Gastrocnemius medialis (tissue), 4 donors: Measurements from ENCODE around the gene MYOM3. TPM values are rescaled to one million over a fixed set of nuclear protein-coding genes. Genes with fewer than 3 reads are reported as not detected.

Experiments used
- ATAC-seq, 2 donors: fragments of 150-250 bp; one replicate each; pipeline ENCODE4 v1.9.1; 2016
- DNase-seq, 2 donors: peaks; one replicate each; pipeline ENCODE4 v3.0.0-alpha.2; 2019
- H3K27ac ChIP-seq, 4 donors: fragments of 200-600 bp; sonication (generic); 1 replicate in 1 of 4; 2 replicates in 3 of 4; pipeline ENCODE4 v1.5.1; 2016 to 2018; ENCODE audit warnings: mild to moderate bottlenecking in 2 of 4, moderate library complexity in 1 of 4
- H3K27me3 ChIP-seq, 3 donors: fragments of 200-600 bp; sonication (generic) in 2 of 3; 1 replicate in 1 of 3; 2 replicates in 2 of 3; pipeline versions ENCODE4 v1.5.1 to v1.6.0; 2016 to 2019; ENCODE audit warnings: mild to moderate bottlenecking in 1 of 3, moderate library complexity in 1 of 3
- H3K36me3 ChIP-seq, 2 donors: fragments of 200-600 bp; sonication (generic) in 1 of 2; one replicate each; pipeline ENCODE4 v1.5.1; 2017 to 2018
- H3K4me1 ChIP-seq, 2 donors: fragments of 200-600 bp; sonication (generic) in 1 of 2; one replicate each; pipeline ENCODE4 v1.5.1; 2016 to 2017; ENCODE audit warnings: mild to moderate bottlenecking in 2 of 2
- H3K4me3 ChIP-seq, 4 donors: fragments of 200-600 bp; sonication (generic) in 3 of 4; 1 replicate in 1 of 4; 2 replicates in 3 of 4; pipeline ENCODE4 v1.5.1; 2016 to 2019; ENCODE audit warnings: mild to moderate bottlenecking in 2 of 4
- H3K9me3 ChIP-seq, 3 donors: fragments of 200-600 bp; sonication (generic) in 2 of 3; 1 replicate in 1 of 3; 2 replicates in 2 of 3; pipeline ENCODE4 v1.5.1; 2016 to 2019
- POLR2A ChIP-seq, 2 donors: fragments of 450-650 bp; IDR thresholded peaks; one replicate each; pipeline ENCODE4 v1.6.1; 2017; ENCODE audit warnings: antibody characterized with exemption in 2 of 2, mild to moderate bottlenecking in 2 of 2, moderate library complexity in 2 of 2
- in situ Hi-C, 4 donors: fragments of 200-750 bp; cut with MboI; loops; one replicate each; pipeline versions ENCODE4 v1.15.0 to v1.8.0; 2017; ENCODE audit warnings: low sequenced_read_pairs in 4 of 4
- intact Hi-C: fragments of 100-400 bp; cut with DNase I; formaldehyde crosslinking; loops from one replicate; pipeline ENCODE4 v1.15.1; 2023; ENCODE audit warnings: low total_unique reads
- total RNA-seq, 4 donors: library from RNA; depleted of rRNA; stranded (reverse); fragments of >200 nt; gene quantifications; one replicate each; pipeline versions ENCODE4 v1.1.0 to v1.2.3, GENCODE V29; 2016
- TF ChIP-seq, protein P1 (sequence below), 5 experiments: fragments of 450-650 bp in 3 of 5; fragments of 200-600 bp in 2 of 5; sonication (generic) in 2 of 5; IDR thresholded peaks in 4 of 5; conservative IDR thresholded peaks in 1 of 5; 1 replicate in 4 of 5; 2 replicates in 1 of 5; pipeline ENCODE4 v1.5.1; 2016 to 2019; ENCODE audit warnings: antibody characterized with exemption in 5 of 5, mild to moderate bottlenecking in 3 of 5, moderate library complexity in 3 of 5

The MYOM3 gene
- total RNA-seq, 4 donors from 2014 or later, result 114 to 266 (median 184) TPM

DNA sequence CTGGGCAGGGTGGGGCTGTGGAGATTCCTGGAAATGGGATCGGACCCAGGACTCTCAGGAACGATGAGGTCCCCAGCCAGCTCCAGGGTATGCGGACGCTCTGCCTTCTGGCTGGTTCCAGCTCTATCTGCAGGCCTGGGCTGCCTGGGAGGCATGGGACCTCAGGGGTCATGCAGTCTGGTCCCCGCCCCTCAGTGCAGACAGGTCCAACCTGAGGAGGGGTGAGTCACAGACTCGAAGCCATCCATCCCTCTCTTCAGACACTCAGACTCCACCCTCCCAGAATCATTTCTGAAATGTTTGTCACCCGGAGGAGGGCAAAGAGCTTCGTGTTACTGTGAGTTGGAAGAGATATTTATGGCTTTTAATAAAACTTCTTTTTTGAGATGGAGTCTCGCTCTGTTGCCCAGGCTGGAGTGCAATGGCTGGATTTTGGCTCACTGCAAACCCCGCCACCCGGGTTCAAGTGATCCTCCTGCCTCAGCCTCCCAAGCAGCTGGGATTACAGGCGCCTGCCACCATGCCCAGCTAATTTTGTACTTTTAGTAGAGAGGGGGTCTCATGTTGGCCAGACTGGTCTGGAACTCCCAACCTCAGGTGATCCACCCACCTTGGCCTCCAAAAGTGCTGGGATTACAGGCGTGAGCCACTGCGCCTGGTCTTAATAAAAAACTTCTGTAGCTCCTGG is 5.9 kb upstream of the MYOM3 start:
- DNase-seq, result peak in 1 of 2 donors; percentile 31
- Histone ChIP-seq H3K27me3 (no peaks in the 10 kb centered on the region), H3K4me3 (no peak overlapping the region), H3K9me3 (no peaks in the 10 kb centered on the region), H3K4me1 (peaks cover 6 to 26% of the 10 kb centered on the region in 2 donors), H3K36me3 (no peaks in the 10 kb centered on the region), H3K27ac (peak overlapping the region in 1 of 4 donors; percentile 37)
- intact Hi-C loops (no loop called here), in situ Hi-C loops (loop anchor here in 2 of 4 donors (5.0 to 10.0 kb wide), 2 partner anchors 46 to 53 kb away; no protein-coding TSS in a partner anchor)
- peak in 1 of 2 donors; percentile 41 for ATAC-seq
- TF ChIP-seq POLR2A (IDR thresholded peaks at IDR 0.05), result no peak
- TF ChIP-seq, protein P1, sequence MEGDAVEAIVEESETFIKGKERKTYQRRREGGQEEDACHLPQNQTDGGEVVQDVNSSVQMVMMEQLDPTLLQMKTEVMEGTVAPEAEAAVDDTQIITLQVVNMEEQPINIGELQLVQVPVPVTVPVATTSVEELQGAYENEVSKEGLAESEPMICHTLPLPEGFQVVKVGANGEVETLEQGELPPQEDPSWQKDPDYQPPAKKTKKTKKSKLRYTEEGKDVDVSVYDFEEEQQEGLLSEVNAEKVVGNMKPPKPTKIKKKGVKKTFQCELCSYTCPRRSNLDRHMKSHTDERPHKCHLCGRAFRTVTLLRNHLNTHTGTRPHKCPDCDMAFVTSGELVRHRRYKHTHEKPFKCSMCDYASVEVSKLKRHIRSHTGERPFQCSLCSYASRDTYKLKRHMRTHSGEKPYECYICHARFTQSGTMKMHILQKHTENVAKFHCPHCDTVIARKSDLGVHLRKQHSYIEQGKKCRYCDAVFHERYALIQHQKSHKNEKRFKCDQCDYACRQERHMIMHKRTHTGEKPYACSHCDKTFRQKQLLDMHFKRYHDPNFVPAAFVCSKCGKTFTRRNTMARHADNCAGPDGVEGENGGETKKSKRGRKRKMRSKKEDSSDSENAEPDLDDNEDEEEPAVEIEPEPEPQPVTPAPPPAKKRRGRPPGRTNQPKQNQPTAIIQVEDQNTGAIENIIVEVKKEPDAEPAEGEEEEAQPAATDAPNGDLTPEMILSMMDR (IDR thresholded peaks at IDR 0.05 in 4 of 5, conservative IDR thresholded peaks at IDR 0.05 in 1 of 5), result no peak

DNA sequence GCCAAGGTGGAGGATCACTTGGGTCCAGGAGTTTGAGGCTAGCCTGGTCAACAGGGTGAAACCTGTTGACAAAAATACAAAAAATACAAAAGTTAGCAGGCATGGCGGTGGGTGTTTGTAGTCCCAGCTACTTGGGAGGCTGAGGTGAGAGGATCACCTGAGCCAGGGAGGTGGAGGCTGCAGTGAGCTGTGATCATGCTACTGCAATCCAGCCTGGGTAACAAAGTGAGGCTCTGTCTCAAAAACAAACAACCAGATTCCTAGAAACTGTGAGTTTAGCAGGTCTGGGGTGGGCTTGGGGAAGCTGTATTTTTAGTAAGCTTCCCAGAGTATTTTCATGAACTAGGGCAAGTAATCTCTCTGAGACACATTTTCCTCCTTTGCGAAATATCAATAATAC is 5.2 kb upstream of the MYOM3 start:
- Histone ChIP-seq H3K27ac (no peak overlapping the region), H3K36me3 (no peaks in the 10 kb centered on the region), H3K27me3 (no peaks in the 10 kb centered on the region), H3K9me3 (no peaks in the 10 kb centered on the region), H3K4me1 (peaks cover 12 to 26% of the 10 kb centered on the region in 2 donors), H3K4me3 (no peak overlapping the region)
- ATAC-seq, result no peak
- intact Hi-C loops (no loop called here), in situ Hi-C loops (loop anchor here in 2 of 4 donors (5.0 to 10.0 kb wide), 2 partner anchors 45 to 52 kb away; no protein-coding TSS in a partner anchor)
- no peak for TF ChIP-seq POLR2A (IDR thresholded peaks at IDR 0.05)
- TF ChIP-seq, protein P1 (IDR thresholded peaks at IDR 0.05 in 4 of 5, conservative IDR thresholded peaks at IDR 0.05 in 1 of 5), result no peak
- DNase-seq, result no peak

DNA sequence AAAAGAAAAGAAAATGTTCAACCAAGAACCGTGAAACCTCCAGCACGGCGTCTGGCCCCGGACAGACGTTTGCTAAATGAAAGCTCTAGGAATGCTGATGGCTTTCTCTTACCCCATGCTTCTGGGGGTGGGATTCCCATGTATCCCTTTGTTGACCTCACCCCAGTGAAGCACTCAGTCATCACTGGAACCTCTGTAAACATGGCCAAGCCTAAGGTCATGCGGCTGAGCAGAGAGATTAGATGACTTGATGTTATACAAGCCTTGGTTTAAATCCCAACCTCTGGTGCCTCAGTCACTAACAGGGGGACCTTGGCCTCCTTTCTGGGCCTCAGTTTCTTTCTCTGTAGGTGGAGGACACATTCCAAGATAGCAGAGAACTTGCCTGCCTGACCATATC is 2.8 kb upstream of the MYOM3 start:
- ATAC-seq (no peak), DNase-seq (peak in 1 of 2 donors; percentile 3)
- H3K9me3 ChIP-seq, result no peaks in the 10 kb centered on the region
- TF ChIP-seq, protein P1 (IDR thresholded peaks at IDR 0.05 in 4 of 5, conservative IDR thresholded peaks at IDR 0.05 in 1 of 5), result no peak
- TF ChIP-seq POLR2A (IDR thresholded peaks at IDR 0.05), result no peak
- no peaks in the 10 kb centered on the region for H3K27me3 ChIP-seq
- H3K4me1 ChIP-seq, result peaks cover 18 to 29% of the 10 kb centered on the region in 2 donors
- in situ Hi-C loops (loop anchor here in 3 of 4 donors (5.0 to 10.0 kb wide), 2 partner anchors 42 to 50 kb away; no protein-coding TSS in a partner anchor), intact Hi-C loops (loop anchor here (5.0 kb wide), 1 partner anchor 157 kb away; the partner anchor contains the start of gene PNRC2)
- no peak overlapping the region for H3K4me3 ChIP-seq
- no peaks in the 10 kb centered on the region for H3K36me3 ChIP-seq
- no peak overlapping the region for H3K27ac ChIP-seq

DNA sequence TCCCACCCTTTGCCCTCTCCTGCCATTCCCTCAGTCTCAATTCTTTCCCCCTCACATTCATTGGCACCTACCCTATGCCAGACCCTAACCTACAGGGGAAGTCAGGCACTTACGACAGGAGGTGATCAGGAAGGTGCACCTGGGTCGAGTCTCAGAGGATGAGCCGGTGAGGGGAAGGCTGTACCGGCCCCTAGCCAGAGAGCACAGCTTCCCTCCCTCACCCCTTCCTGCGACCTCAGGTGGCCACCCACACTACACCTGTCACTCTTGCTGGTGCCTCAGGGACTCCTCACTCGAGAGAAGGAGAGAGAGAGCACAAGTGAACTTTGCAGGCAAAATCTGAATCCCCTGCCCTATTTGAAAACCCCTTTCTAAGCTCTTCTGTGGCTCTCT is 1.7 kb upstream of the MYOM3 start:
- intact Hi-C loops (loop anchor here (5.0 kb wide), 1 partner anchor 156 kb away; the partner anchor contains the start of gene PNRC2), in situ Hi-C loops (loop anchor here in 2 of 4 donors (5.0 to 10.0 kb wide), 2 partner anchors 41 to 49 kb away; no protein-coding TSS in a partner anchor)
- peak in 1 of 2 donors; percentile 11 for DNase-seq
- Histone ChIP-seq H3K27ac (no peak overlapping the region), H3K27me3 (no peaks in the 10 kb centered on the region), H3K4me1 (peaks cover 21 to 39% of the 10 kb centered on the region in 2 donors), H3K4me3 (no peak overlapping the region), H3K36me3 (no peaks in the 10 kb centered on the region), H3K9me3 (no peaks in the 10 kb centered on the region)
- TF ChIP-seq POLR2A (IDR thresholded peaks at IDR 0.05), result no peak
- TF ChIP-seq, protein P1 (IDR thresholded peaks at IDR 0.05 in 4 of 5, conservative IDR thresholded peaks at IDR 0.05 in 1 of 5), result no peak
- ATAC-seq, result no peak
